K562 (cell line): ENCODE data around the gene UBE2M. TPM values are rescaled to one million over a fixed set of nuclear protein-coding genes. Genes with fewer than 3 reads are reported as not detected.

Experiments used
- HNRNPL ChIP-seq: fragments of 200-400 bp; formaldehyde crosslinking; IDR thresholded peaks from 2 replicates; pipeline ENCODE4 v1.6.1; 2017; ENCODE audit warnings: low read depth, mild to moderate bottlenecking, low read length
- MTF1 ChIP-seq: fragments of 250-450 bp; sonication (Bioruptor Pico); IDR thresholded peaks from 2 replicates; pipeline ENCODE4 v1.9.0; 2021; ENCODE audit warnings: moderate library complexity, mild to moderate bottlenecking, inconsistent platforms, borderline replicate concordance
- RBFOX2 ChIP-seq: fragments of 200-400 bp; formaldehyde crosslinking; IDR thresholded peaks from 2 replicates; pipeline ENCODE4 v1.6.1; 2017; ENCODE audit warnings: low read depth, mild to moderate bottlenecking, low read length, moderate library complexity
- RBM22 ChIP-seq: fragments of 200-400 bp; formaldehyde crosslinking; IDR thresholded peaks from 2 replicates; pipeline ENCODE4 v1.6.1; 2018; ENCODE audit warnings: low read length, low read depth; ENCODE audit not compliant: poor library complexity, severe bottlenecking
- ZNF551 ChIP-seq: fragments of 250-450 bp; sonication (Bioruptor Pico); IDR thresholded peaks from 2 replicates; pipeline ENCODE4 v1.5.0; 2021; ENCODE audit warnings: mild to moderate bottlenecking, moderate library complexity
- ZSCAN29 ChIP-seq: fragments of 450-650 bp; IDR thresholded peaks from 2 replicates; pipeline ENCODE4 v1.6.1; 2017
- polyA plus RNA-seq, 8 experiments: library from polyadenylated mRNA; depleted of rRNA in 4 of 8; stranded (reverse) in 5 of 8; unstranded in 3 of 8; fragments of >200 nt; fragmentation: Nextera tagmentation in 2 of 8; fragmentation: Illumina TruSeq in 1 of 8; extraction: Ambion mirVana in 2 of 8; extraction: Trizol in 1 of 8; gene quantifications; 2 replicates each; pipeline versions ENCODE4 v1.2.1 to v1.2.3, GENCODE V29; 2011 to 2014; ENCODE audit warnings: inconsistent platforms in 1 of 8, missing spikeins in 1 of 8
- total RNA-seq, 7 experiments: library from RNA; depleted of rRNA in 6 of 7; stranded (reverse); fragments of >200 nt in 6 of 7; fragmentation: Illumina TruSeq in 2 of 7; extraction: Trizol in 2 of 7; gene quantifications; 2 replicates each; pipeline versions ENCODE4 v1.2.1 to v1.2.3, GENCODE V29; 2011 to 2021; ENCODE audit warnings: low replicate concordance in 1 of 7
- TF ChIP-seq, protein P1 (sequence below): fragments of 250-450 bp; sonication (Bioruptor Pico); IDR thresholded peaks from 2 replicates; pipeline ENCODE4 v1.8.0; 2021; ENCODE audit warnings: moderate library complexity, mild to moderate bottlenecking, inconsistent platforms
- TF ChIP-seq, protein P2 (sequence below), 2 experiments: fragments of 450-650 bp in 1 of 2; sonication (generic) in 1 of 2; formaldehyde crosslinking in 1 of 2; IDR thresholded peaks in 1 of 2; conservative IDR thresholded peaks in 1 of 2; 2 replicates each; pipeline versions ENCODE4 v1.6.1 to v1.8.1; 2016 to 2023; ENCODE audit warnings: mild to moderate bottlenecking in 2 of 2, moderate library complexity in 2 of 2, inconsistent platforms in 1 of 2, missing genetic modification reagents in 1 of 2
- TF ChIP-seq, protein P3 (sequence below), 2 experiments: fragments of 450-650 bp; formaldehyde crosslinking in 1 of 2; IDR thresholded peaks; 2 replicates each; pipeline versions ENCODE4 v1.4.0 to v1.6.1; 2014 to 2020; ENCODE audit warnings: mild to moderate bottlenecking in 2 of 2, borderline replicate concordance in 1 of 2, low read depth in 1 of 2
- TF ChIP-seq, protein P4 (sequence below): sonication (generic); formaldehyde crosslinking; IDR thresholded peaks from 2 replicates; pipeline ENCODE4 v1.8.1; 2023; ENCODE audit warnings: mild to moderate bottlenecking, missing genetic modification reagents

UBE2M gene
- total and polyA plus RNA-seq, 9 of the 15 experiments (the other 6 are each of a cell fraction or from before 2014, with no cell fraction given) = 0.92 to 163 (median 85.7) TPM

DNA sequence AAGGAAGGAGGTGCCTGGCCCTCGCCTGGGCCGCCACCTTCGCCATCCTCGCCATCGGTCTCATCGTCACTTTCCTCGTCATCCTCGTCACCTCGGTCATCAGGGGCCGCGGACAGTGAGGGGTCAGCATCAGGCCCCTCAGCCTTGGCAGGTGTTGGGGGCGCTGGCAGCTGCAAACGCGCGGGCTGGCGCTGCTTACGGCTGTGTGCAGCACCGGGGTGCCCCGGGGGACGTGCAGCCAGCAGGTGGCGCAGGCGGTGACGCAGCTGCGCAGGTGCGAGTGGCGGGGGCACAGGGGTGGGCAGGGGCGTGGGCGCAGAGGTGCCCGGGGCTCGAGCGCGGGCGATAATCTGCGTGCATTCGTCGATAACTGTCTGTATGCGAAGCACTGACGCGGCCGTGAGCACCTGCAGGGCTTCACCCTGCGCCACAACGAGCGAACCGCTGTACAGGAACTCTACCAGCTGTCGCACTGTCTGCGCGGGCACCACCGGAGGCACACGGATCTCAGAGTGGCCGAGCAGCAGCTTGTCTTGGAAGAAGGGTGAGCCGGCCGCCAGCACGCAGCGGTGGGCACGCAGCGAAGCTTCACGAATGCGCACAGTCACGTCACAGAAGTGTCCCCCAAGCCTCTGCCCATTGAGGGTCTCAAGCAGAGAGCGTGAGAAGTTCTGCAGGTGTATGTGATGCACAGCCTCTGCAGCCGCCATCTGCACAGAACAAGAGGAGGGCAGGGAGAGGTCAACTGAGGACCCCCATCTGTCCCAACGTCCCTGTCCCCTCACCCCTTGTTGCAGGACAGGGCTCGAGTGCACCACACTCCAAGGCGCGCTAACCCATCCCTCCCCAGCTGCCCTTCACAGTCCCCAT is 41.2 kb downstream of the UBE2M start (continued):
- TF ChIP-seq, protein P1, sequence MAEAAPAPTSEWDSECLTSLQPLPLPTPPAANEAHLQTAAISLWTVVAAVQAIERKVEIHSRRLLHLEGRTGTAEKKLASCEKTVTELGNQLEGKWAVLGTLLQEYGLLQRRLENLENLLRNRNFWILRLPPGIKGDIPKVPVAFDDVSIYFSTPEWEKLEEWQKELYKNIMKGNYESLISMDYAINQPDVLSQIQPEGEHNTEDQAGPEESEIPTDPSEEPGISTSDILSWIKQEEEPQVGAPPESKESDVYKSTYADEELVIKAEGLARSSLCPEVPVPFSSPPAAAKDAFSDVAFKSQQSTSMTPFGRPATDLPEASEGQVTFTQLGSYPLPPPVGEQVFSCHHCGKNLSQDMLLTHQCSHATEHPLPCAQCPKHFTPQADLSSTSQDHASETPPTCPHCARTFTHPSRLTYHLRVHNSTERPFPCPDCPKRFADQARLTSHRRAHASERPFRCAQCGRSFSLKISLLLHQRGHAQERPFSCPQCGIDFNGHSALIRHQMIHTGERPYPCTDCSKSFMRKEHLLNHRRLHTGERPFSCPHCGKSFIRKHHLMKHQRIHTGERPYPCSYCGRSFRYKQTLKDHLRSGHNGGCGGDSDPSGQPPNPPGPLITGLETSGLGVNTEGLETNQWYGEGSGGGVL = no peak
- TF ChIP-seq HNRNPL (peak; percentile 91), MTF1 (CRISPR knock-in tag) (no peak), ZNF551 (CRISPR knock-in tag) (no peak), ZSCAN29 (no peak), RBFOX2 (peak; percentile 54), RBM22 (peak; percentile 25)
- TF ChIP-seq, protein P2, sequence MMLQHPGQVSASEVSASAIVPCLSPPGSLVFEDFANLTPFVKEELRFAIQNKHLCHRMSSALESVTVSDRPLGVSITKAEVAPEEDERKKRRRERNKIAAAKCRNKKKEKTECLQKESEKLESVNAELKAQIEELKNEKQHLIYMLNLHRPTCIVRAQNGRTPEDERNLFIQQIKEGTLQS (IDR thresholded peaks at IDR 0.05) = no peak
- TF ChIP-seq, protein P2 (CRISPR knock-in tag; conservative IDR thresholded peaks at IDR 0.05) = no peak
- TF ChIP-seq, protein P3, sequence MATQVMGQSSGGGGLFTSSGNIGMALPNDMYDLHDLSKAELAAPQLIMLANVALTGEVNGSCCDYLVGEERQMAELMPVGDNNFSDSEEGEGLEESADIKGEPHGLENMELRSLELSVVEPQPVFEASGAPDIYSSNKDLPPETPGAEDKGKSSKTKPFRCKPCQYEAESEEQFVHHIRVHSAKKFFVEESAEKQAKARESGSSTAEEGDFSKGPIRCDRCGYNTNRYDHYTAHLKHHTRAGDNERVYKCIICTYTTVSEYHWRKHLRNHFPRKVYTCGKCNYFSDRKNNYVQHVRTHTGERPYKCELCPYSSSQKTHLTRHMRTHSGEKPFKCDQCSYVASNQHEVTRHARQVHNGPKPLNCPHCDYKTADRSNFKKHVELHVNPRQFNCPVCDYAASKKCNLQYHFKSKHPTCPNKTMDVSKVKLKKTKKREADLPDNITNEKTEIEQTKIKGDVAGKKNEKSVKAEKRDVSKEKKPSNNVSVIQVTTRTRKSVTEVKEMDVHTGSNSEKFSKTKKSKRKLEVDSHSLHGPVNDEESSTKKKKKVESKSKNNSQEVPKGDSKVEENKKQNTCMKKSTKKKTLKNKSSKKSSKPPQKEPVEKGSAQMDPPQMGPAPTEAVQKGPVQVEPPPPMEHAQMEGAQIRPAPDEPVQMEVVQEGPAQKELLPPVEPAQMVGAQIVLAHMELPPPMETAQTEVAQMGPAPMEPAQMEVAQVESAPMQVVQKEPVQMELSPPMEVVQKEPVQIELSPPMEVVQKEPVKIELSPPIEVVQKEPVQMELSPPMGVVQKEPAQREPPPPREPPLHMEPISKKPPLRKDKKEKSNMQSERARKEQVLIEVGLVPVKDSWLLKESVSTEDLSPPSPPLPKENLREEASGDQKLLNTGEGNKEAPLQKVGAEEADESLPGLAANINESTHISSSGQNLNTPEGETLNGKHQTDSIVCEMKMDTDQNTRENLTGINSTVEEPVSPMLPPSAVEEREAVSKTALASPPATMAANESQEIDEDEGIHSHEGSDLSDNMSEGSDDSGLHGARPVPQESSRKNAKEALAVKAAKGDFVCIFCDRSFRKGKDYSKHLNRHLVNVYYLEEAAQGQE (IDR thresholded peaks at IDR 0.05; ENCODE audit: borderline replicate concordance) = no peak
- TF ChIP-seq, protein P3 (CRISPR knock-in tag; IDR thresholded peaks at IDR 0.05; ENCODE audit: low read depth) = no peak
- TF ChIP-seq, protein P4, sequence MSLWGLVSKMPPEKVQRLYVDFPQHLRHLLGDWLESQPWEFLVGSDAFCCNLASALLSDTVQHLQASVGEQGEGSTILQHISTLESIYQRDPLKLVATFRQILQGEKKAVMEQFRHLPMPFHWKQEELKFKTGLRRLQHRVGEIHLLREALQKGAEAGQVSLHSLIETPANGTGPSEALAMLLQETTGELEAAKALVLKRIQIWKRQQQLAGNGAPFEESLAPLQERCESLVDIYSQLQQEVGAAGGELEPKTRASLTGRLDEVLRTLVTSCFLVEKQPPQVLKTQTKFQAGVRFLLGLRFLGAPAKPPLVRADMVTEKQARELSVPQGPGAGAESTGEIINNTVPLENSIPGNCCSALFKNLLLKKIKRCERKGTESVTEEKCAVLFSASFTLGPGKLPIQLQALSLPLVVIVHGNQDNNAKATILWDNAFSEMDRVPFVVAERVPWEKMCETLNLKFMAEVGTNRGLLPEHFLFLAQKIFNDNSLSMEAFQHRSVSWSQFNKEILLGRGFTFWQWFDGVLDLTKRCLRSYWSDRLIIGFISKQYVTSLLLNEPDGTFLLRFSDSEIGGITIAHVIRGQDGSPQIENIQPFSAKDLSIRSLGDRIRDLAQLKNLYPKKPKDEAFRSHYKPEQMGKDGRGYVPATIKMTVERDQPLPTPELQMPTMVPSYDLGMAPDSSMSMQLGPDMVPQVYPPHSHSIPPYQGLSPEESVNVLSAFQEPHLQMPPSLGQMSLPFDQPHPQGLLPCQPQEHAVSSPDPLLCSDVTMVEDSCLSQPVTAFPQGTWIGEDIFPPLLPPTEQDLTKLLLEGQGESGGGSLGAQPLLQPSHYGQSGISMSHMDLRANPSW (CRISPR knock-in tag) = no peak
